GM18505 (cell line): ENCODE data around the gene TFAP2A.

ENCODE experiments used
- ATAC-seq: cut with Tn5 transposase; IDR thresholded peaks from one replicate; pipeline ENCODE4 v1.9.1; 2021; ENCODE audit not compliant: unreplicated experiment
- POLR2A ChIP-seq: IDR thresholded peaks from 4 replicates; pipeline ENCODE4 v1.6.1; 2011; ENCODE audit warnings: borderline replicate concordance; ENCODE audit not compliant: insufficient read depth, insufficient read length; ENCODE audit errors: extremely low read depth

TFAP2A gene

GRCh38 chr6:10385524-10386132, 29.2 kb downstream of the TFAP2A start:
- TF ChIP-seq POLR2A: no peak

GRCh38 chr6:10384610-10385523, 30.0 kb downstream of the TFAP2A start:
- no peak for ATAC-seq
- no peak for TF ChIP-seq POLR2A

More at GRCh38 chr6:10385524-10386132, 29.2 kb downstream of the TFAP2A start:
- ATAC-seq: no peak

- no peak for TF ChIP-seq POLR2A
- no peak for ATAC-seq
These were observed 30.7 kb downstream of the TFAP2A start for GRCh38 chr6:10384091-10384609.

- TF ChIP-seq POLR2A: no peak
- no peak for ATAC-seq
These were observed 31.4 kb downstream of the TFAP2A start for GRCh38 chr6:10383331-10384090.

GRCh38 chr6:10382728-10383330, 32.0 kb downstream of the TFAP2A start:
- no peak for TF ChIP-seq POLR2A
- ATAC-seq: no peak

GRCh38 chr6:10382322-10382721, 32.6 kb downstream of the TFAP2A start:
- TF ChIP-seq POLR2A: no peak
- ATAC-seq: no peak

GRCh38 chr6:10381830-10382208, 33.1 kb downstream of the TFAP2A start:
- ATAC-seq: peak; percentile 18
- no peak for TF ChIP-seq POLR2A

- TF ChIP-seq POLR2A: no peak
- peak; percentile 49 for ATAC-seq
These were observed 33.6 kb downstream of the TFAP2A start for GRCh38 chr6:10381133-10381829.

- ATAC-seq: no peak
These were observed 39.4 kb downstream of the TFAP2A start for GRCh38 chr6:10375391-10375969.

GRCh38 chr6:10373642-10374359, 41.1 kb downstream of the TFAP2A start:
- no peak for TF ChIP-seq POLR2A
- no peak for ATAC-seq

More at GRCh38 chr6:10375391-10375969, 39.4 kb downstream of the TFAP2A start:
- TF ChIP-seq POLR2A: no peak

- no peak for ATAC-seq
- no peak for TF ChIP-seq POLR2A
These were observed 45.0 kb downstream of the TFAP2A start for GRCh38 chr6:10369896-10370295.
